Mononuclear cell (primary cell): ENCODE measurements around the gene HRC. TPM values are rescaled to one million over a fixed set of nuclear protein-coding genes. Genes with fewer than 3 reads are reported as not detected.

Experiments used
- H3K27me3 ChIP-seq: 2 replicates; pipeline ENCODE4 v1.6.0; 2011; ENCODE audit warnings: low read length, control low read depth; ENCODE audit not compliant: insufficient read depth
- H3K4me1 ChIP-seq: 2 replicates; pipeline ENCODE4 v1.5.1; 2011; ENCODE audit warnings: mild to moderate bottlenecking, low read length, control low read depth; ENCODE audit not compliant: insufficient read depth
- H3K4me3 ChIP-seq: 2 replicates; pipeline ENCODE4 v1.5.1; 2011; ENCODE audit warnings: mild to moderate bottlenecking, low read length, moderate library complexity
- H3K9me3 ChIP-seq: 2 replicates; pipeline ENCODE4 v1.5.1; 2011; ENCODE audit warnings: low read depth, mild to moderate bottlenecking, control low read depth, low read length
- total RNA-seq: library from RNA; depleted of rRNA; stranded (reverse); fragments of >200 nt; gene quantifications from one replicate; pipeline ENCODE4 v1.2.3, GENCODE V29; 2012

The HRC gene
- total RNA-seq, 1 donor = not detected

DNA sequence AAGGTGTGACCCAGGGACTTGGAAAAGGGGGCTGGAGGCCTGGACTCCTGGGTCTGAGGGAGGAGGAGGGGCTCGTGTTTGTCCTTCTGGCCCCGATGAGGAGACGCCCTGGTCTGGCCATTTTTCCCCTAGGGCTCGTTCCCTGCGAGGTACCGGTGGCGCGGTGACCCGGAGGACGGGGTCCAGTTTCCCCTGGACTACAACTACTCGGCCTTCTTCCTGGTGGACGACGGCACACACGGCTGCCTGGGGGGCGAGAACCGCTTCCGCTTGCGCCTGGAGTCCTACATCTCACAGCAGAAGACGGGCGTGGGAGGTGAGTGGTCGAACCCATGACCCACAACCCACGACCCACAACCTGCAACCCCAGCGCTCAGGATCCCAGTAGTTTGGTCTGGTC is 13.2 kb upstream of the HRC start:
- Histone ChIP-seq H3K27me3 (no peaks in the 10 kb centered on the region), H3K4me3 (no peak overlapping the region), H3K9me3 (no peaks in the 10 kb centered on the region), H3K4me1 (no peaks in the 10 kb centered on the region)

DNA sequence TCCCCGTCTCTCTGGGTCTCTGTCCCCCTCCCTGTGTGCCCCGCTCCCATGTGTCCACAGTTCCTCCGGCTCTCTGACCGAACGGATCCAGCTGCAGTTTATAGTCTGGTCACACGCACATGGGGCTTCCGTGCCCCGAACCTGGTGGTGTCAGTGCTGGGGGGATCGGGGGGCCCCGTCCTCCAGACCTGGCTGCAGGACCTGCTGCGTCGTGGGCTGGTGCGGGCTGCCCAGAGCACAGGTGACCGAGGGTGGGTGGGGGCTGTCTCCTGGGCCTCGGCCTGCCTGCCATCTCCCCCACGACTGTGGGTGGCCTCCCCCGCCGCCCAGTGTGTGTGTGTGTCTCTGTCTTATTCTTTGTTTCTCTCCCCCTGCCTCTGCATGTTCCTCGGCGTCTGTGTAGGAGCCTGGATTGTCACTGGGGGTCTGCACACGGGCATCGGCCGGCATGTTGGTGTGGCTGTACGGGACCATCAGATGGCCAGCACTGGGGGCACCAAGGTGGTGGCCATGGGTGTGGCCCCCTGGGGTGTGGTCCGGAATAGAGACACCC is 12.7 kb upstream of the HRC start:
- H3K9me3 ChIP-seq = no peaks in the 10 kb centered on the region
- no peaks in the 10 kb centered on the region for H3K27me3 ChIP-seq
- H3K4me3 ChIP-seq = no peak overlapping the region
- H3K4me1 ChIP-seq = no peaks in the 10 kb centered on the region

DNA sequence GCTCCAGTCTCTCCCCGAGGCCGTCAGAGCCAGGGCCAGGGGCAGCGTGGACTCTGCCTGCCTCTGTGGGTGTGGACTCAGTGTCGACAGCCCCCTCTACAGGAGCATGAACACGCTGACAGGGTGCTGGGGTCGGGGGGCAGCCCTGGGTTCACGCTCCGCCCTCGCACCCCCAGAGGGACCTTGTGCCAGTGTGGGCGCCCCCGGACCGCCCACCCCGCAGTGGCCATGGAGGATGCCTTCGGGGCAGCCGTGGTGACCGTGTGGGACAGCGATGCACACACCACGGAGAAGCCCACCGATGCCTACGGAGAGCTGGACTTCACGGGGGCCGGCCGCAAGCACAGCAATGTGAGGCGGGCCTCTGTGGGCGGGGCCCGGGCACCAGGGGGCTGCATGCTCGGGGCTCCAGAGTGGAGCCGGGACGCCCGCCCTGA is 10.7 kb upstream of the HRC start:
- H3K4me1 ChIP-seq = no peaks in the 10 kb centered on the region
- no peak overlapping the region for H3K4me3 ChIP-seq
- H3K9me3 ChIP-seq = no peaks in the 10 kb centered on the region
- no peaks in the 10 kb centered on the region for H3K27me3 ChIP-seq

DNA sequence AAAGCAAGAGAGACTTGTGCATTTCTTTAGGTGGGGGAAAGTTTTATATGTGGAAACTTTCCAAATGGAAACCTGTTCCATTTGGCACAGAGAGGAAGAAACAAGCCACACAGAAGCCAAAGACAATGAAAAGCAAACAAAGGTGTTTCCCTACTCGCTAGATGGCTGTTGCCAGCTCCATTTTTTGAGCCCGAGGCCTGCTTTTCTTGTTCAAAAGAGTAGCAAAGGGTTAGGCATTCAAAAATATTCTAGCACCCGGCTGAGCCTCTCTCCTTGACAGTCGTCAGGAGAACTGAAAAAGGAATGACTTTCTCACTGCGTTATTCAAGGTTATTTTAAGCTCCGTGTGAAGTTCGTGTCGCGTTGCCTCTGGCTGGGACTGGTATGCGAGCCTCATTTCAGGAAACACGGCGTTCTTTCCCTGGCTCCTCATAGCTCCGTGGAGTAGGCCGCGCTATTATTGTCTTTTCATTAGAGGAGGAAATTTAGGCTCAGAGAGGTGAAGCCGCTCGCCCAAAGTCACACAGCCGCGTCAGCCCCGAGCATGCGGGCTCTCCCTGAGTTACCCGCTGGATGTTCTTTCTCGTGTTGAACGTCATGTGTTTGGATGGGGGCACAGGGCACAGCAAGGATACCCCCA is 10.0 kb upstream of the HRC start:
- no peak overlapping the region for H3K4me3 ChIP-seq
- H3K27me3 ChIP-seq = no peaks in the 10 kb centered on the region
- no peaks in the 10 kb centered on the region for H3K9me3 ChIP-seq
- H3K4me1 ChIP-seq = no peaks in the 10 kb centered on the region

DNA sequence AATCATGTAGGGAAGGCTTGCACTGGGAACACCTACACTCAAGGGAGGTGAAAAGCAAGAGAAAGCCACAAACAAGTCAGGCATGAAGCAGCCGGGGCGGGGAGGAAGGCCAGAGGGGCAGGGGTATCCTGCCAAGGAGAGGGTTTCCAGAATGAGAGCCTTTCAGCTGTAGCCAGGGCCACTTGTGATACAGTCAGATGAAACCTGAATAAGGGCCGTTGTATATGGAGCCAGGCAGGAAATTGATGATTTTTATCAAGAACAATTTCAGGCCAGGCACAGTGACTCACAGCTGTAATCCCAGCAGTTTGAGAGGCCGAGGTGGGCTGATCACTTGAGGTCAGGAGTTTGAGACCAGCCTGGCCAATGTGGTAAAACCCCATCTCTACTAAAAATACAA is 6.8 kb upstream of the HRC start:
- H3K4me1 ChIP-seq = peaks cover 9% of the 10 kb centered on the region
- no peak overlapping the region for H3K4me3 ChIP-seq
- no peaks in the 10 kb centered on the region for H3K9me3 ChIP-seq
- H3K27me3 ChIP-seq = peaks cover 14% of the 10 kb centered on the region

DNA sequence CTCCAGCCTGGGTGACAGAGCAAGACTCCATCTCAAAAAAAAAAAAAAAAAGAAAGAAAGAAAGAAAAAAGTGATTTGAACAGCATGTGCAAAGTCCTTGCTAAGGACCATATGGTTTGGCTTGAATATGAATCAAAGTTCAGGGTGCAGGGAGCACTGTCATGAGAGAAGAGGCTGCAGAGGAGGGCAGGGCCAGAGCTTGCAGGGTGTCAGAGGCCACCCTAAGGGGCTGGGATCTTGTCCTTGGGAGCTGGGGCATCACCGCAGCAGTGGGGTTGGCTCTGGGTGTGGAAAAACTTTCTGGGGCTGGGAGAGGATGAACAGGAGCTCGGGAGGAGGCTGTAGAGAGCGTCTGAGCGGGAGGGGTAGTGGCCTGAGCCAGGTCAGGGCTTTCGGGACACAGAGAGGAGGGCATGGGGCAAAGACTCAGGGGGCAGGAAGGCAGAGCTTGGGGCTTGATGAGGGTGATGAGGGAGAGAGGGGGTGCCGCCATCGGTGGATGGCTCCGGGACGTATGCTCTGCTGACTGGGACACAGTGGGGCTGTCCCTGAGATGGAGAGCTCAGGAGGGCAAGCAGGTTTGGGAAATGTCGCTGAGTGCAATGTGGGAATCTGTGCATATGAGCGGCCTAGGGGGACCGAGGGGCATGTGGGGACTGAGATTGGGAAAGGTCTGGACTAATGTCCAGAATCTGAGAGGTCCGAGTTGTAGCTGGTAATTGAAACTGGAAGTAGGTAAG is 5.4 kb upstream of the HRC start:
- Histone ChIP-seq H3K9me3 (no peaks in the 10 kb centered on the region), H3K4me1 (peaks cover 9% of the 10 kb centered on the region), H3K27me3 (peaks cover 14% of the 10 kb centered on the region), H3K4me3 (no peak overlapping the region)

DNA sequence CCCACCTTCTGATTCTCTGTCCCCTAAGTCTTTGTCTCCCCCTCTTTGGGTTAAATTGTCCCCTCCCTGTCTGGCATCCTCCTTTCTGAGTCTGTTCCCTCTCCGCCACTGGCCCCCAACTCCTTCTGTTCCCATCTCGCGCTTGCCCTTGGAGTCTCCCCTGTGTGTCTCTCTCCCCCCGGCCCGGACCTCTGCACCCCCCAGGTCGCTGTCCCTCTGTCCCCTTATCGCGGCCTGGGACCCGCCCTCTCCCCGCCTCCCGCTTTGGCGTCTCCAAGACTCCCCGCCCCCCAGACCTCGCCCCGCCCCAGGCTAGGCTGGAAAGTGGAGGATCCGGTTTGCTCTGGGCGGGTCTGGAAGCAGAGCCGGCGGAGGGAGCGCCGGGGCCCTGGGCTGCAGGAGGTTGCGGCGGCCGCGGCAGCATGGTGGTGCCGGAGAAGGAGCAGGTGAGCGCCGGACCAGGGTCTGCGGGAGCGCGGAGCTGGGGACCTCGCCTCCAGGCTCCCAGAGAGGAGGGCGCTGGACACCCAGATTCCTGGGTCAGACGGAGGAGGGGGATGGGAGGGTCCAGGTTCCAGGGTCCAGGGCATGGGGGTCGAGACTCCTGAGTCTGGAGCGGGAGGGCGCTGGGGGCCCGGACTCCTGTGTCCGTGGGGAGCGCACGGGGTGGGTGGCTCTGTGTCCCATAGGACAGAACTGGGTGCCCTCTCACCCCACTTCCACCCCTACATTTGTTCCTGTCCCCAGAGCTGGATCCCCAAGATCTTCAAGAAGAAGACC is 2.4 kb upstream of the HRC start, which contains the start of gene TRPM4:
Gene TRPM4, plus strand, starts transcription at position 348 of the 780 bp plus-strand sequence. Its CDS starts 75 bp downstream, at position 423.
- no peaks in the 10 kb centered on the region for H3K9me3 ChIP-seq
- H3K27me3 ChIP-seq = peaks cover 14% of the 10 kb centered on the region
- H3K4me3 ChIP-seq = peak within 1 kb of the TSS; percentile 18
- peaks cover 9% of the 10 kb centered on the region for H3K4me1 ChIP-seq

DNA sequence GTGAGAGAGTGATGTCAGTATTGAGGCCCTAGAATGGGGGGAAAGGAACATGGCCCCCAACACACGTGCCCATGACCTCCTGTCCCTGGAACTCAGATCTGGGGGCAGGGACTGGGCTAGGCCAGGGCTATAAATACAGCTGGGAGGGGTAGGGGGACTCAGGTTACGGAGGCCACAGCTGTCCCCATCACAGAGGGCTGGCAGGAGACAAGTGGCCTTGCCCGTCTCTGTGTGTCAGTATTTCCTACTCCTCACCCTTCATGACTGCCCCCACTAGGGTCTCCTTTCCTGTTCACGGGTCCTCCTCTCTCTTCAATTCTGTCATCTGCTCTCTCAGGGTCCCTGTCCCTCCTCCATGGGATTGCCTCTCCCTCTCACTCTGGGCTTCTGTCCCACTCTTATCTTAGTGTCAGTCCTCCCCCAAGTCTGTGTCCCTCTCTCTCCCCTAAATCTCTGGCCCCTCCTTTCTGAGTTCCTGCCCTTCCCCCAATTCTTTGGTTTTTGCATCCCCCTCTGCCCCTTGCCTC is 687 bp upstream of the HRC start:
- no peaks in the 10 kb centered on the region for H3K9me3 ChIP-seq
- H3K27me3 ChIP-seq = peaks cover 26% of the 10 kb centered on the region
- H3K4me3 ChIP-seq = no peak overlapping the region
- peaks cover 21% of the 10 kb centered on the region for H3K4me1 ChIP-seq

DNA sequence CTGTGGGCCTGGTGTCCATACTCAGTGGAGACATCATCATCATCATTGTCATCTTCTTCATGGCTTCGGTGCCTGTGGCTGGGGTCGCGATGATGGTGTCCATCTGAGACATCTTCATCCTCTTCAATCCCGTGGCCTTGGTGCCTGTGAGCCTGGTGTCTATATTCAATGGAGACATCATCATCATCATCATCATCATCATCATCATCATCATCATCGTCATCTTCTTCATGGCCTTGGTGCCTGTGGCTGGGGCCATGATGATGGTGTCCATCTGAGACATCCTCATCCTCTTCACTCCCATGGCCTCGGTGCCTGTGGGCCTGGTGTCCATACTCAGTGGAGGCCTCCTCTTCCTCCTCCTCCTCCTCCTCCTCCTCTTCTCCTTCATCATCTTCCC is 917 bp downstream of the HRC start:
- H3K4me1 ChIP-seq = peaks cover 37% of the 10 kb centered on the region
- no peak overlapping the region for H3K4me3 ChIP-seq
- no peaks in the 10 kb centered on the region for H3K9me3 ChIP-seq
- H3K27me3 ChIP-seq = peaks cover 37% of the 10 kb centered on the region

DNA sequence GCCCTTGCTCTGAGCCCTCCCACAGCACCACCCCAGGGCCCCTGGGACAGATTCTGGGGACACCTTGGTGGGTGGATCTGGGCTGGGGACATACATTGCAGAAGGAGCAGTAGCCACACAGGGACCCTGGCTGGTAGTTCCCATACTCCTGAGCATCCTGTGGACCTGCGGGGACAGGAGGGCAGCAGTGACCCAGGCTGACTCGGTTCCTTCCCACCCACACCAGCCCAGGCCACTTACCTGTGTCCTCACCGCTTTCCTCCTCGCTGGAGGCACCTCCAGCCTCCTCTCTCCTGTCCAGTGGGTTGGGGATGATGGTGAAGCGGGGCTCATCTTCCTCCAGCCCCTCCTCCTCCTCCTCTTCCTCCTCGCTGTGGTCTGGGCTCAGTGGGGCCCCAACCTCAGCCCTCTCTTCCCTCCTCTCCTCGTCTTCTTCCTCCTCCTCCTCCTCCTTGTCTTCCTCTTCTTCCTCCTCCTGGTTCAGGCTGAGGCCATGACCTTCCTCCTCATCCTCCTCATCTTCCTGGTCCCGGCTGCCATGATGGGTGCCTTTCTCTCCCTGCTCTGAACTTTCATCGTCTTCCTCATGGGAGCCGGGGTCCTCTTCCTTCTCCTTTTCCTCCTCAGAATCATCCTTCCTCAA is 1.9 kb downstream of the HRC start:
- peaks cover 40% of the 10 kb centered on the region for H3K4me1 ChIP-seq
- H3K27me3 ChIP-seq = peaks cover 41% of the 10 kb centered on the region
- no peaks in the 10 kb centered on the region for H3K9me3 ChIP-seq
- no peak overlapping the region for H3K4me3 ChIP-seq

DNA sequence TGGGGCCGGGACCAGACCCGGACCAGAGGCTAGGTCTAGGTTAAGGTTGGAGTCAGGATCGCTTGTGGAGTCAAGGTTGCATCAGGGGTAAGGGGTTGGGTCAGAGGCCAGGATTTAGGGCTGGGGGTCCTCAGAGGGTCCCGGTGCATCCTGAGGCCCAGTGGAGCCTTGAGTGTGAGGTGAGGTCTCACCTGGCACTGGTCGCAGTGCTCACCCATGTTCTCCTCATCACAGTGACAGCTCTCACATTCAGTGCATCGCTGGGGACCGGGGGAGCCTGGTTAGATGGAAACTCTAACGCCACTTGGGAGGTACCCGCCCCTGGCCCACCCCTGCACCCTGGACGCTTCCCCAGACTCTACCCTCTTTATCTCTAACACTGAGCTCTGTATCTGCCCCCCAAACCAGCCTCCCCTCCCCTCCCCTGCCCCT is 3.1 kb downstream of the HRC start:
- Histone ChIP-seq H3K4me3 (no peak overlapping the region), H3K9me3 (no peaks in the 10 kb centered on the region), H3K4me1 (peaks cover 33% of the 10 kb centered on the region), H3K27me3 (peaks cover 44% of the 10 kb centered on the region)

DNA sequence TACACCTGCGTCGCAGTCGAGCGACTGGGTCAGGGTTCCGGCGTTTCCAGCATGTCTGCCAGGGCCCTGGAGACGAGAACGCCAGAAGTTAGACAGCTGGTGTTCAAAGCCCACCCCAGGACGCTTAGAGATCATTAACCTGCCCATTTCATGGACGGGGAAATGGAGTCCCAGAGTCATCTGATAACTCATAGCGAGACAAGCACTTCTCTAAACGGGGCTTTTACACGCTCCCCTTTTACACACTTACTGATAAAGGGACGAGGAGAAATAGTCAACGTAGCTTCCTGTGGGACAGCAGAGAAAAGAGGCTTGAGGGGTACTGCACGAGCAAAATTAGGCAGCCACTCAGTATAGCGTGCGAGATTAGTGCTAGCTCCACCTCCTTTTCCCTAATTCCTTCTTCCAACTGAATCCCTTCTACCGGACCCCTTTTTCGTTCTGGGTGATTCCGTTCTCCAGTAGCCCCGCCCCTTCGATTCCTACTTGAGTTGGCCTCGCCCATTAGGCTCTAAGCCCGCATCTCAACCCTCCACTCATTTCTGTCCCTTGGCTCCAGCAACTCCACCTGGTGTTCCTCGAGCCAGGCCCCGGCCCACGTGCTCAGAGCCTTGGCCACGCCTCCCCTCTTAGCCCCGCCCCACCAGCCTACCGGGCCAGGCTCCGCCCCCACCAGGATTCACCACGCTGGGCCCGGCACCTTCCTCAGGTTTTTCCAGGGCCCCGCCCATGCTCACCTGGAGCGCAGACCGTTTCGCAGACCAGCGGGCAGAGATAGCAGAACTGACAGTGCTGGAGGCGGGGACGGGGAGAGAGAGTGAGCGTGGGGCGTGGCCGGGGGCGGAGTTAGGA is 3.7 kb downstream of the HRC start:
- H3K4me1 ChIP-seq = peaks cover 33% of the 10 kb centered on the region
- no peaks in the 10 kb centered on the region for H3K9me3 ChIP-seq
- peaks cover 44% of the 10 kb centered on the region for H3K27me3 ChIP-seq
- H3K4me3 ChIP-seq = no peak overlapping the region

DNA sequence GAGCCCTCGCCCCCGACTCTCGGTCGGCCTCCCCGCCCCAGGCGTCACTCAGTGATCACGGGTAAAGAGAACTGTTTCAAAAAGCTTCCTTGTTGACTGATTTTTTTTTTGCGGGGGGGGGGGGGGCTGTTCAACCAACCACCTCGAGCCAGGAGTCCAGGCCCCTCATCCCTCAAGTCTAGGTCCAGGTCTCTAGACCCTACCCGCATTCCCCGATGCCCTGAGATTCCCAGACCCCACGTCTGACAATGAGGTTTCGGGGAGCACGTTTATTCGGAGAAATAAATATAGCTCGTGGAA is 4.3 kb downstream of the HRC start:
- Histone ChIP-seq H3K4me3 (no peak overlapping the region), H3K4me1 (peaks cover 33% of the 10 kb centered on the region), H3K9me3 (no peaks in the 10 kb centered on the region), H3K27me3 (peaks cover 44% of the 10 kb centered on the region)
